ENCODE measurements around the gene C14orf132.

C14orf132 gene

GRCh38 chr14:96052541-96053247 is 13.5 kb downstream of the C14orf132 start:
- TF ChIP-seq CTCF (conservative IDR thresholded peaks at IDR 0.05): no peak
- H3K27ac ChIP-seq: no peak overlapping the region

- no peak for TF ChIP-seq CTCF (conservative IDR thresholded peaks at IDR 0.05)
- no peak overlapping the region for H3K27ac ChIP-seq
These were observed 14.1 kb downstream of the C14orf132 start for GRCh38 chr14:96053248-96053599.

- no peak overlapping the region for H3K27ac ChIP-seq
- TF ChIP-seq CTCF (conservative IDR thresholded peaks at IDR 0.05): no peak
These were observed 14.6 kb downstream of the C14orf132 start for GRCh38 chr14:96053600-96054381.

DNA sequence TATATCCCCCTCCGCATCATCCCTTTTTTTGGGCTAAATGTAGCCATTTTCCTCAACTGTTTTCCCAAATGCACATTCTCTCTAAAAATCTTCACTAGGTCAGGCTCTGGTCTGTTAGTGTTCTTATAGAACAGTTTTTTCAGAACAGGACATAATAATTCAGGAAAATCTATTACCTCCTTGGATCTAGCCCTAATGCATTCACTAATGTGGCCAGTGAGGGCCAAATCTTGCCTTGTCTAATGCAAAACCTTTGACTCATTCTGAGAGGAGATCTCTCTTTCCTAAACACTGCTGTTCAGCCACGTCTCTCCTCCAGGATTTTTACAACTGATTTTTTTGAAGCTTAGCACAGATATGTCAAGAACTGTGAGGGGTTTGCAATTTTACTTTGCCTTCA is 15.5 kb downstream of the C14orf132 start:
- TF ChIP-seq CTCF (conservative IDR thresholded peaks at IDR 0.05): no peak
- no peak overlapping the region for H3K27ac ChIP-seq

- TF ChIP-seq CTCF (conservative IDR thresholded peaks at IDR 0.05): no peak
- H3K27ac ChIP-seq: no peak overlapping the region
These were observed 16.0 kb downstream of the C14orf132 start for GRCh38 chr14:96055065-96055752.

GRCh38 chr14:96055753-96056508 is 16.8 kb downstream of the C14orf132 start:
- no peak overlapping the region for H3K27ac ChIP-seq
- TF ChIP-seq CTCF (conservative IDR thresholded peaks at IDR 0.05): no peak

Measured in VCaP (cell line).